Left forelimb (tissue), 1 donor: ENCODE measurements around the gene MAGT1.
"Not testable (repeated sequence)": the region's sequence is repeated elsewhere in the genome, so short reads cannot be mapped to it uniquely, and the experiment has no call there.

Experiments used
- DNase-seq: peaks from one replicate; pipeline ENCODE4 v3.0.0-alpha.2; 2018; ENCODE audit warnings: low spot score

MAGT1 gene

GRCh38 chrX:77894921-77895886 lies at the start of gene MAGT1:
Gene MAGT1 (minus strand): TSS chrX:77895435. CDS start chrX:77895410, 25 bp downstream.
- peak; percentile 90 for DNase-seq

GRCh38 chrX:77945031-77945430 lies 49.8 kb upstream of the MAGT1 start:
- not testable (repeated sequence) for DNase-seq

GRCh38 chrX:77938083-77938680 lies 42.9 kb upstream of the MAGT1 start:
- DNase-seq: no peak

GRCh38 chrX:77937291-77937690 lies 42.1 kb upstream of the MAGT1 start:
- DNase-seq: no peak

- DNase-seq: no peak
Measured at GRCh38 chrX:77936299-77936698, 41.1 kb upstream of the MAGT1 start.

- no peak for DNase-seq
Measured at GRCh38 chrX:77935886-77936285, 40.7 kb upstream of the MAGT1 start.

GRCh38 chrX:77930581-77930980 lies 35.3 kb upstream of the MAGT1 start:
- no peak for DNase-seq

GRCh38 chrX:77925764-77926163 lies 30.5 kb upstream of the MAGT1 start:
- no peak for DNase-seq

- DNase-seq: no peak
Measured at GRCh38 chrX:77924320-77924859, 29.2 kb upstream of the MAGT1 start.

- DNase-seq: no peak
Measured at GRCh38 chrX:77922787-77923186, 27.6 kb upstream of the MAGT1 start.

GRCh38 chrX:77919370-77919769 lies 24.1 kb upstream of the MAGT1 start:
- DNase-seq: not testable (repeated sequence)

GRCh38 chrX:77918568-77918967 lies 23.3 kb upstream of the MAGT1 start:
- no peak for DNase-seq

GRCh38 chrX:77917294-77917933 lies 22.2 kb upstream of the MAGT1 start:
- no peak for DNase-seq

- DNase-seq: peak; percentile 89
Measured at GRCh38 chrX:77910108-77910840, 15.0 kb upstream of the MAGT1 start, which contains the start of gene ATP7A. Gene ATP7A (plus strand): TSS chrX:77910693. CDS start chrX:77971642, 60,949 bp downstream.

- DNase-seq: no peak
Measured at GRCh38 chrX:77901506-77901905, 6.3 kb upstream of the MAGT1 start.

- no peak for DNase-seq
Measured at GRCh38 chrX:77900688-77901087, 5.5 kb upstream of the MAGT1 start.

GRCh38 chrX:77899081-77899828 lies 4.0 kb upstream of the MAGT1 start, which contains the start of gene COX7B:
Gene COX7B (plus strand): TSS chrX:77899468. CDS start chrX:77899554, 86 bp downstream.
- DNase-seq: peak; percentile 66

GRCh38 chrX:77893713-77894112 lies 1.5 kb downstream of the MAGT1 start:
- DNase-seq: no peak

- no peak for DNase-seq
Measured at GRCh38 chrX:77892887-77893286, 2.3 kb downstream of the MAGT1 start.

GRCh38 chrX:77881418-77881817 lies 13.8 kb downstream of the MAGT1 start:
- DNase-seq: not testable (repeated sequence)

- no peak for DNase-seq
Measured at GRCh38 chrX:77875372-77875771, 19.9 kb downstream of the MAGT1 start.
